SU-DHL-6 (cell line): Measurements from ENCODE around the gene DUSP2.
A peak's percentile ranks its signal among the peaks of the same experiment; 100 is the strongest.

ENCODE experiments used
- H2AFZ ChIP-seq: fragments of 200-600 bp; sonication (generic); 2 replicates; pipeline ENCODE4 v1.6.1; 2014; ENCODE audit warnings: low read depth, mild to moderate bottlenecking, moderate library complexity, mixed read lengths, antibody characterized with exemption, low read length; ENCODE audit not compliant: severe bottlenecking
- H3F3A ChIP-seq: fragments of 200-600 bp; shearing (Covaris generic); 2 replicates; pipeline ENCODE4 v1.6.0; 2016; ENCODE audit warnings: antibody characterized with exemption, mild to moderate bottlenecking; ENCODE audit not compliant: insufficient read depth
- H3K27ac ChIP-seq: fragments of 200-600 bp; sonication (generic); 2 replicates; pipeline ENCODE4 v1.5.1; 2016; ENCODE audit warnings: low read depth, mild to moderate bottlenecking, low read length, moderate library complexity, mixed read lengths
- H3K27me3 ChIP-seq: fragments of 200-600 bp; sonication (generic), shearing (Covaris generic); 2 replicates; pipeline ENCODE4 v1.6.0; 2014; ENCODE audit warnings: mild to moderate bottlenecking, low read length
- H3K36me3 ChIP-seq: fragments of 200-600 bp; sonication (generic); 2 replicates; pipeline ENCODE4 v1.6.1; 2014; ENCODE audit warnings: mild to moderate bottlenecking, low read length, mixed read lengths
- H3K4me2 ChIP-seq: fragments of 300-600, 200-600 bp; shearing (Covaris generic), sonication (generic); 2 replicates; pipeline ENCODE4 v1.6.0; 2014; ENCODE audit warnings: low read length, low read depth, mild to moderate bottlenecking; ENCODE audit not compliant: poor library complexity, severe bottlenecking
- H3K4me3 ChIP-seq: fragments of 200-600 bp; sonication (generic); 2 replicates; pipeline ENCODE4 v1.5.1; 2014; ENCODE audit warnings: antibody characterized with exemption, low read length, mild to moderate bottlenecking, mixed read lengths; ENCODE audit not compliant: insufficient read depth, poor library complexity, severe bottlenecking
- H3K79me2 ChIP-seq: fragments of 200-600 bp; sonication (generic); 2 replicates; pipeline ENCODE4 v1.6.1; 2014; ENCODE audit warnings: mild to moderate bottlenecking, low read length, moderate library complexity; ENCODE audit not compliant: insufficient read depth
- H3K9ac ChIP-seq: fragments of 200-600 bp; sonication (generic); 2 replicates; pipeline ENCODE4 v1.7.0; 2014; ENCODE audit warnings: mild to moderate bottlenecking, low read length
- H3K9me2 ChIP-seq: fragments of 200-600 bp; sonication (generic); replicated peaks from 2 replicates; pipeline ENCODE4 v1.6.1; 2014; ENCODE audit warnings: low read length; ENCODE audit not compliant: insufficient read depth
- H3K9me3 ChIP-seq: fragments of 200-600 bp; sonication (generic); 2 replicates; pipeline ENCODE4 v1.6.1; 2014; ENCODE audit warnings: low read length, mixed read lengths; ENCODE audit not compliant: insufficient read depth
- H4K20me1 ChIP-seq: fragments of 200-600 bp; sonication (generic); 2 replicates; pipeline ENCODE4 v1.6.1; 2014; ENCODE audit warnings: low read depth, mild to moderate bottlenecking, antibody characterized with exemption, low read length, moderate library complexity, mixed read lengths
- CTCF ChIP-seq: fragments of 200-600 bp; sonication (generic); IDR thresholded peaks from one replicate; pipeline ENCODE4 v1.5.1; 2017; ENCODE audit warnings: antibody characterized with exemption, mild to moderate bottlenecking, low read length, moderate library complexity; ENCODE audit not compliant: insufficient read depth, poor library complexity, severe bottlenecking
- EZH2phosphoT487 ChIP-seq: fragments of 200-600 bp; sonication (generic), shearing (Covaris generic); conservative IDR thresholded peaks from 2 replicates; pipeline ENCODE4 v1.6.1; 2018; ENCODE audit warnings: mild to moderate bottlenecking, antibody characterized with exemption, low read length, moderate library complexity, mixed read lengths

The DUSP2 gene

GRCh38 chr2:96156926-96157648 is 11.8 kb upstream of the DUSP2 start:
- no peaks in the 10 kb centered on the region for H3K9me3 ChIP-seq
- H3K27ac ChIP-seq = no peak overlapping the region
- peak overlapping the region; percentile 24; the same call in 1 of the 2 replicates for H3K9ac ChIP-seq
- peaks cover 5% of the 10 kb centered on the region for H3F3A ChIP-seq
- no peaks in the 10 kb centered on the region for H3K36me3 ChIP-seq
- TF ChIP-seq EZH2phosphoT487 (no peak), CTCF (no peak)
- H3K9me2 ChIP-seq = no peaks in the 10 kb centered on the region
- H3K27me3 ChIP-seq = no peaks in the 10 kb centered on the region
- H3K79me2 ChIP-seq = no peaks in the 10 kb centered on the region
- peak overlapping the region; percentile 3 for H3K4me2 ChIP-seq
- H2AFZ ChIP-seq = no peak overlapping the region
- no peaks in the 10 kb centered on the region for H4K20me1 ChIP-seq
- no peak overlapping the region for H3K4me3 ChIP-seq

- no peaks in the 10 kb centered on the region for H3K27me3 ChIP-seq
- no peaks in the 10 kb centered on the region for H3K9me3 ChIP-seq
- H3K9me2 ChIP-seq = no peaks in the 10 kb centered on the region
- H3K36me3 ChIP-seq = no peaks in the 10 kb centered on the region
- H3K4me2 ChIP-seq = peak overlapping the region; percentile 3
- no peaks in the 10 kb centered on the region for H3F3A ChIP-seq
- H3K9ac ChIP-seq = no peak overlapping the region
- TF ChIP-seq EZH2phosphoT487 (no peak), CTCF (no peak)
- no peak overlapping the region for H3K27ac ChIP-seq
- H3K79me2 ChIP-seq = no peaks in the 10 kb centered on the region
- H2AFZ ChIP-seq = no peak overlapping the region
- no peaks in the 10 kb centered on the region for H4K20me1 ChIP-seq
- no peak overlapping the region for H3K4me3 ChIP-seq
These were observed 11.0 kb upstream of the DUSP2 start for GRCh38 chr2:96156011-96156820.

- TF ChIP-seq CTCF (no peak), EZH2phosphoT487 (no peak)
- Histone ChIP-seq H3K4me3 (no peak overlapping the region), H3K27ac (no peak overlapping the region), H3K9me3 (no peaks in the 10 kb centered on the region), H3K4me2 (no peak overlapping the region), H3K9ac (no peak overlapping the region), H3K27me3 (no peaks in the 10 kb centered on the region), H4K20me1 (no peaks in the 10 kb centered on the region), H3K79me2 (no peaks in the 10 kb centered on the region), H3K9me2 (no peaks in the 10 kb centered on the region), H2AFZ (no peak overlapping the region), H3F3A (no peaks in the 10 kb centered on the region), H3K36me3 (no peaks in the 10 kb centered on the region)
These were observed 9.5 kb upstream of the DUSP2 start for GRCh38 chr2:96154506-96155380.
